Stimulated activated CD4-positive, alpha-beta T cell treated with anti-CD3 and anti-CD28 coated beads, Interleukin-1b, Interleukin-23, amount 100 ng/mL, for 24 hours (primary cell): ENCODE measurements around the gene RNLS.

Experiments
- DNase-seq, 4 experiments: peaks; one replicate each; pipeline ENCODE4 v3.0.0-alpha.2; 2020; ENCODE audit warnings: low read depth in 4 of 4, low spot score in 1 of 4

RNLS gene

GRCh38 chr10:88237896-88238614 is 345.1 kb downstream of the RNLS start:
- DNase-seq: no peak

GRCh38 chr10:88236121-88236743 is 346.9 kb downstream of the RNLS start:
- no peak for DNase-seq

- DNase-seq: no peak
Measured at GRCh38 chr10:88234297-88234696, 348.8 kb downstream of the RNLS start.

- no peak for DNase-seq
Measured at GRCh38 chr10:88233870-88234269, 349.2 kb downstream of the RNLS start.

GRCh38 chr10:88232983-88233543 is 350.1 kb downstream of the RNLS start:
- no peak for DNase-seq

- DNase-seq: no peak
Measured at GRCh38 chr10:88232029-88232895, 350.9 kb downstream of the RNLS start.

GRCh38 chr10:88230251-88230650 is 352.9 kb downstream of the RNLS start:
- no peak for DNase-seq

- no peak for DNase-seq
Measured at GRCh38 chr10:88228130-88228529, 355.0 kb downstream of the RNLS start.

GRCh38 chr10:88227342-88228018 is 355.6 kb downstream of the RNLS start:
- no peak for DNase-seq

- DNase-seq: no peak
Measured at GRCh38 chr10:88226891-88227290, 356.2 kb downstream of the RNLS start.

GRCh38 chr10:88226071-88226659 is 357.0 kb downstream of the RNLS start:
- no peak for DNase-seq
